ENCODE data around the gene ZSCAN5C.

Gene ZSCAN5C

DNA sequence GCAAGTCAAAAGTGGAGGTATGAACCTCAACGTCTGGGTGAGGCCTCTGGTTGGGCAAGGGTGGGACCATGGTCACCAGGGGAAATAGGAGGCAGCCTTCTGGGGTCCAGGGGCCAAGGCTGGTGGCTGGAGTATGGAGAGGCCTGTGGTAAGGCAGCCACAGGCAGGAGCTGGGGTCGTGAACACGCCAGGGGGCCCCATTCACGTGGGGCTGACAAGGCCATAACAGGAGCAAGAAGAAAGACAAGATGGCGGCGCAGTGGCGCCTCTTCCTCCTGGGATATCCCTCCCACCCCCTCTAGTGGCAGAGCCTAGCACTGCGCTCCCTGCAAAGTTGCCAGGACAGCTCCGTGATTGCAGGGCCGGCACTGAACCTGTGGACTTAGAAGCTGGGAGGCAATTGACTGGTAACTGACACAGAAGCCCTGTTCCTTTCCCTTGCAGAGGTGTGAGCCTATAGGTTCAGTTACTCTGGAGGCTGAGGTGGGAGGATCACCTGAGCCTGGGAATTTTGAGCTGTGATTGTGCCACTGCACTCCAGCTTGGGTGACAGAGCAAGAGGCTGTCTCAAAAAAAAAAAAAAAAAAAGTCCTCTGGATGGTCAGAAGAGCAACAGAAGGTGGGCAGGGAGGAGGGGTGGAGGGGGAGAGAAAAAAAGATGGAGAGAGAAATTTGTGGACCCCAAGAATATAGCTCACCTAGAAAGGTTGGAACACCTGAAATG is 50.8 kb downstream of the ZSCAN5C start:
- TF ChIP-seq, protein P1, sequence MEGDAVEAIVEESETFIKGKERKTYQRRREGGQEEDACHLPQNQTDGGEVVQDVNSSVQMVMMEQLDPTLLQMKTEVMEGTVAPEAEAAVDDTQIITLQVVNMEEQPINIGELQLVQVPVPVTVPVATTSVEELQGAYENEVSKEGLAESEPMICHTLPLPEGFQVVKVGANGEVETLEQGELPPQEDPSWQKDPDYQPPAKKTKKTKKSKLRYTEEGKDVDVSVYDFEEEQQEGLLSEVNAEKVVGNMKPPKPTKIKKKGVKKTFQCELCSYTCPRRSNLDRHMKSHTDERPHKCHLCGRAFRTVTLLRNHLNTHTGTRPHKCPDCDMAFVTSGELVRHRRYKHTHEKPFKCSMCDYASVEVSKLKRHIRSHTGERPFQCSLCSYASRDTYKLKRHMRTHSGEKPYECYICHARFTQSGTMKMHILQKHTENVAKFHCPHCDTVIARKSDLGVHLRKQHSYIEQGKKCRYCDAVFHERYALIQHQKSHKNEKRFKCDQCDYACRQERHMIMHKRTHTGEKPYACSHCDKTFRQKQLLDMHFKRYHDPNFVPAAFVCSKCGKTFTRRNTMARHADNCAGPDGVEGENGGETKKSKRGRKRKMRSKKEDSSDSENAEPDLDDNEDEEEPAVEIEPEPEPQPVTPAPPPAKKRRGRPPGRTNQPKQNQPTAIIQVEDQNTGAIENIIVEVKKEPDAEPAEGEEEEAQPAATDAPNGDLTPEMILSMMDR (IDR thresholded peaks at IDR 0.05), result peak; percentile 40
- no peak overlapping the region for H3K27ac ChIP-seq
- DNase-seq (ENCODE audit: low spot score), result no peak

DNA sequence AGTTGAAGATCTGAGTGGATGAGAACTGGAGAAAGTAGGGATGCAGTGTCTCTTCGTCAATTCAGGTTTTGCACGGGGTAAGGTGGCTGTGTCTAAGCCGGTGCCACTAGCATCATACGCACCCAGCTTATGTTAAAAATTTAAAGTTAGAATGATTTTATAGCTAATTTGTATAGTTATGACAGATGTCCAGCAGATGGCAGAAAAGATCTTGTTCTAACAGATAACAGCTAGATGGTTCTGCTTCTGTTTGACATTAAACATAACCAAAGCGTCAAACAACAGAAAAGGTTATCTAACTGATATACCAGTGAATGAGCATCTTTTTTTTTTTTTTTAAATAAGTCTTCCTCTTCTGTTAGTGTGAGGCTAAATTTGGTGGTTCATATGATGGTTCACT is 51.7 kb downstream of the ZSCAN5C start:
- H3K4me3 ChIP-seq, result no peak overlapping the region
- TF ChIP-seq, protein P1 (IDR thresholded peaks at IDR 0.05), result no peak
- no peak overlapping the region for H3K27ac ChIP-seq
- DNase-seq (ENCODE audit: low spot score), result no peak

More for the DNA sequence above, 50.8 kb downstream of the ZSCAN5C start:
- no peak overlapping the region for H3K4me3 ChIP-seq

DNA sequence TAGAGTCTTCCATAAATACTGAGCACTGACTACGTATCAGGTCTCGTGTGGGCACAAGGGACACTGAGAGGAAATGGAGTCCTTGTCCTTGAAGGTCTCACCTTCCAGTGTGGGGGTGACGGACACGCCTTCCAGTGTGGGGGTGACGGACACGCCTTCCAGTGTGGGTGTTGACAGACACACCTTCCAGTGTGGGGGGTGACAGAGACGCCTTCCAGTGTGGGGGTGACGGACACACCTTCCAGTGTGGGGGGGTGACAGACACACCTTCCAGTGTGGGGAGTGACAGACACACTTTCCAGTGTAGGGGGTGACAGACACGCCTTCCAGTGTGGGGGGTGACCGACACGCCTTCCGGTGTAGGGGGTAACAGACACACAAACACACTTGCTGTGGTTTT is 56.2 kb downstream of the ZSCAN5C start:
- no peak overlapping the region for H3K4me3 ChIP-seq
- no peak overlapping the region for H3K27ac ChIP-seq
- DNase-seq (ENCODE audit: low spot score), result no peak
- TF ChIP-seq, protein P1 (IDR thresholded peaks at IDR 0.05), result no peak
